SK-N-MC (cell line): ENCODE measurements around the gene JAZF1.

Experiments
- EZH2 ChIP-seq: fragments of 200-600 bp; sonication (generic); IDR thresholded peaks from one replicate; pipeline ENCODE4 v1.6.1; 2017; ENCODE audit warnings: antibody characterized with exemption
- FOXP2 ChIP-seq: optimal IDR thresholded peaks from 2 replicates; pipeline ENCODE3; 2011; ENCODE audit warnings: mild to moderate bottlenecking, moderate library complexity; ENCODE audit not compliant: insufficient read depth; ENCODE audit errors: extremely low read length, control extremely low read depth
- POLR2AphosphoS5 ChIP-seq: IDR thresholded peaks from 2 replicates; pipeline ENCODE4 v1.6.1; 2012; ENCODE audit warnings: mild to moderate bottlenecking, low read depth, low read length, borderline replicate concordance

DNA sequence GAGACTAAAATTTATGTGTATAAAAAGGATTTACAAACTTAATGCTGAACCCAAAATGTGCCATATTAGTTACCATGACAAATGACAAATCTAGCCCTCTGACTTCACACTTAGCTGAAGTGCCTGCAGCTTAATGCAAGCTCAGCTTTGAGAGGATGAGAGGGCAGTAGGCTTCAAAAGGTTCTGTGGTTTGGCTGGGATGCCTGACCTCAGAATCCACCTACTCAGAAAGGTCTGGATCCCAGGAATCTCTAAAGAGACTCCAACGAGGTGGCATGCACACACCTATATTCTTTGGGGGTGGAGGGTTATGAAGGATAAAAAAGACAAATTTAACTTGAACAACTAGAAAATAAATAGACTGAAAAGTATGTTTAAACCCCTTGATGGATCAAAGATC is 227.2 kb downstream of the JAZF1 start:
- no peak for TF ChIP-seq POLR2AphosphoS5
- TF ChIP-seq EZH2, result no peak
- TF ChIP-seq FOXP2, result no peak
